HepG2 (cell line): Measurements from ENCODE around the gene CYSRT1. TPM values are rescaled to one million over a fixed set of nuclear protein-coding genes. Genes with fewer than 3 reads are reported as not detected.

Experiments used
- BATF2 ChIP-seq: sonication (generic); formaldehyde crosslinking; IDR thresholded peaks from 2 replicates; pipeline ENCODE4 v1.8.0; 2022; ENCODE audit warnings: mild to moderate bottlenecking, missing genetic modification reagents, moderate library complexity
- CSRNP2 ChIP-seq: sonication (generic); formaldehyde crosslinking; conservative IDR thresholded peaks from 2 replicates; pipeline ENCODE4 v1.8.0; 2022; ENCODE audit warnings: low read depth, missing genetic modification reagents
- DDIT3 ChIP-seq: sonication (generic); formaldehyde crosslinking; IDR thresholded peaks from 2 replicates; pipeline ENCODE4 v1.4.0; 2020; ENCODE audit warnings: mild to moderate bottlenecking, missing genetic modification reagents
- DNMT3B ChIP-seq: conservative IDR thresholded peaks from 2 replicates; pipeline ENCODE4 v1.6.1; 2016; ENCODE audit warnings: missing biosample characterization, control low read depth
- HCFC1 ChIP-seq: fragments of 150-350 bp; IDR thresholded peaks from 2 replicates; pipeline ENCODE4 v1.6.1; 2014; ENCODE audit warnings: low read depth, low read length
- HNF1B ChIP-seq: sonication (generic); formaldehyde crosslinking; IDR thresholded peaks from 2 replicates; pipeline ENCODE4 v1.5.1; 2020; ENCODE audit warnings: mild to moderate bottlenecking, moderate library complexity, missing genetic modification reagents
- MEIS1 ChIP-seq: sonication (generic); formaldehyde crosslinking; IDR thresholded peaks from 2 replicates; pipeline ENCODE4 v1.9.0; 2021; ENCODE audit warnings: mild to moderate bottlenecking, missing genetic modification reagents, moderate library complexity, borderline replicate concordance
- MTERF4 ChIP-seq: sonication (generic); formaldehyde crosslinking; IDR thresholded peaks from 2 replicates; pipeline ENCODE4 v1.8.0; 2023; ENCODE audit warnings: mild to moderate bottlenecking, missing genetic modification reagents
- MYPOP ChIP-seq: sonication (generic); formaldehyde crosslinking; IDR thresholded peaks from 2 replicates; pipeline ENCODE4 v1.8.1; 2023; ENCODE audit warnings: mild to moderate bottlenecking, moderate library complexity, missing genetic modification reagents
- PCBP2 ChIP-seq: fragments of 200-400 bp; formaldehyde crosslinking; optimal IDR thresholded peaks from 2 replicates; pipeline ENCODE3; 2018; ENCODE audit warnings: low read length, low read depth; ENCODE audit not compliant: poor library complexity, severe bottlenecking
- RAD21 ChIP-seq: fragments of 450-650 bp; formaldehyde crosslinking; IDR thresholded peaks from 2 replicates; pipeline ENCODE4 v1.5.0; 2020; ENCODE audit warnings: mild to moderate bottlenecking
- RARA ChIP-seq: IDR thresholded peaks from 2 replicates; pipeline ENCODE4 v1.6.1; 2016; ENCODE audit warnings: missing genetic modification reagents, missing compliant biosample characterization
- SAP130 ChIP-seq: IDR thresholded peaks from 2 replicates; pipeline ENCODE4 v1.6.1; 2016; ENCODE audit warnings: low read depth
- SOX13 ChIP-seq, 3 experiments: fragments of 450-650 bp in 1 of 3; sonication (generic) in 1 of 3; formaldehyde crosslinking in 1 of 3; IDR thresholded peaks in 2 of 3; conservative IDR thresholded peaks in 1 of 3; 2 replicates each; pipeline versions ENCODE4 v1.5.0 to v1.6.1; 2016 to 2020; ENCODE audit warnings: antibody characterized with exemption in 1 of 3, mild to moderate bottlenecking in 1 of 3, missing compliant biosample characterization in 1 of 3, missing genetic modification reagents in 1 of 3, moderate library complexity in 1 of 3
- SRY ChIP-seq: sonication (generic); formaldehyde crosslinking; IDR thresholded peaks from 2 replicates; pipeline ENCODE4 v1.8.0; 2022; ENCODE audit warnings: mild to moderate bottlenecking, missing genetic modification reagents
- U2AF2 ChIP-seq: fragments of 200-400 bp; formaldehyde crosslinking; IDR thresholded peaks from 2 replicates; pipeline ENCODE4 v1.6.1; 2017; ENCODE audit warnings: low read depth, mild to moderate bottlenecking, low read length
- ZBTB25 ChIP-seq: IDR thresholded peaks from 2 replicates; pipeline ENCODE4 v1.6.1; 2018; ENCODE audit warnings: missing genetic modification reagents
- ZFP36L1 ChIP-seq: sonication (generic); formaldehyde crosslinking; IDR thresholded peaks from 2 replicates; pipeline ENCODE4 v1.8.0; 2022; ENCODE audit warnings: mild to moderate bottlenecking, missing genetic modification reagents, moderate library complexity
- ZMYM4 ChIP-seq: sonication (generic); formaldehyde crosslinking; IDR thresholded peaks from 2 replicates; pipeline ENCODE4 v1.8.1; 2023; ENCODE audit warnings: mild to moderate bottlenecking, missing genetic modification reagents
- ZNF446 ChIP-seq: sonication (generic); formaldehyde crosslinking; IDR thresholded peaks from 2 replicates; pipeline ENCODE4 v1.5.0; 2020; ENCODE audit warnings: mild to moderate bottlenecking, missing genetic modification reagents
- polyA plus RNA-seq, 8 experiments: library from polyadenylated mRNA; depleted of rRNA in 3 of 8; stranded (reverse) in 7 of 8; unstranded in 1 of 8; fragments of >200 nt; fragmentation: Illumina TruSeq in 4 of 8; extraction: Trizol in 4 of 8; gene quantifications; 2 replicates each; pipeline versions ENCODE4 v1.2.1 to v1.2.3, GENCODE V29; 2011 to 2016; ENCODE audit warnings: low read depth in 4 of 8, missing spikeins in 1 of 8, mixed read lengths in 1 of 8; ENCODE audit not compliant: insufficient read depth in 1 of 8
- total RNA-seq, 5 experiments: library from RNA; depleted of rRNA; stranded (reverse); fragments of >200 nt; fragmentation: Illumina TruSeq; extraction: Trizol; gene quantifications; 2 replicates each; pipeline ENCODE4 v1.2.3, GENCODE V29; 2016; ENCODE audit warnings: low read depth in 1 of 5

CYSRT1 gene
- total and polyA plus RNA-seq, 2 of the 13 experiments (the other 11 are each of a cell fraction or from before 2014, with no cell fraction given): 1.5 to 2.1 TPM

GRCh38 chr9:137223078-137223970 lies 1.6 kb upstream of the CYSRT1 start (continued):
- 0 out of 2 replicates have a peak, but pooled peaks have one; percentile 75 for TF ChIP-seq BATF2 (CRISPR knock-in tag)
- peak; percentile 7; the same call in 1 of the 2 replicates for TF ChIP-seq SAP130 (CRISPR knock-in tag)
- TF ChIP-seq HNF1B (CRISPR knock-in tag): peak; percentile 7
- peak; percentile 37; the same call in 1 of the 2 replicates for TF ChIP-seq ZBTB25 (CRISPR knock-in tag)
- no peak for TF ChIP-seq SRY (CRISPR knock-in tag)
- no peak for TF ChIP-seq PCBP2
- 0 out of 2 replicates have a peak, but pooled peaks have one; percentile 17 for TF ChIP-seq MTERF4 (CRISPR knock-in tag)
- peak; percentile 37 for TF ChIP-seq HCFC1
- TF ChIP-seq RAD21: peak; percentile 30; the same call in 1 of the 2 replicates
- TF ChIP-seq SOX13 (IDR thresholded peaks at IDR 0.05): no peak
- TF ChIP-seq SOX13 (CRISPR knock-in tag; conservative IDR thresholded peaks at IDR 0.05 in 1 of 2, IDR thresholded peaks at IDR 0.05 in 1 of 2): no peak
- no peak for TF ChIP-seq ZFP36L1 (CRISPR knock-in tag)
- TF ChIP-seq ZNF446 (CRISPR knock-in tag): peak; percentile 44; the same call in 1 of the 2 replicates
- TF ChIP-seq DDIT3 (CRISPR knock-in tag): no peak
- 0 out of 2 replicates have a peak, but pooled peaks have one; percentile 16 for TF ChIP-seq DNMT3B (CRISPR knock-in tag)
- no peak for TF ChIP-seq U2AF2
- TF ChIP-seq RARA (CRISPR knock-in tag): 0 out of 2 replicates have a peak, but pooled peaks have one; percentile 2
- peak; percentile 61; the same call in 1 of the 2 replicates for TF ChIP-seq MYPOP (CRISPR knock-in tag)
- TF ChIP-seq MEIS1 (CRISPR knock-in tag): peak; percentile 61; the same call in 1 of the 2 replicates
- TF ChIP-seq ZMYM4 (CRISPR knock-in tag): 0 out of 2 replicates have a peak, but pooled peaks have one; percentile 6
- no peak for TF ChIP-seq CSRNP2 (CRISPR knock-in tag)
